A673 (cell line): Measurements from ENCODE around the gene ACSL6.

Experiments
- CTCF ChIP-seq: fragments of 300-800, 200-600 bp; sonication (generic); conservative IDR thresholded peaks from 2 replicates; pipeline ENCODE4 v1.5.1; 2017; ENCODE audit warnings: low read depth, mild to moderate bottlenecking, antibody characterized with exemption, low read length, moderate library complexity, mixed read lengths
- EZH2 ChIP-seq: fragments of 200-600 bp; sonication (generic); IDR thresholded peaks from 2 replicates; pipeline ENCODE4 v1.6.1; 2017; ENCODE audit warnings: borderline replicate concordance, low read depth, mild to moderate bottlenecking, mixed read lengths, antibody characterized with exemption, low read length; ENCODE audit not compliant: poor library complexity, severe bottlenecking

GRCh38 chr5:132046880-132047299, 35.4 kb upstream of the ACSL6 start:
- no peak for TF ChIP-seq CTCF
- no peak for TF ChIP-seq EZH2
